Endothelial cell of umbilical vein (primary cell): ENCODE results near the gene CCL11. TPM values are rescaled to one million over a fixed set of nuclear protein-coding genes. Genes with fewer than 3 reads are reported as not detected.

Source experiments
- BruUV-seq: library from RNA; stranded (reverse); fragments of 400-500 nt; replicated peaks from 2 replicates; lab custom pipeline; 2021; lab: Mats Ljungman, UMichigan
- CTCF ChIA-PET: fragments of 300-600, 350-600 bp; sonication (Branson Sonifier 250); formaldehyde crosslinking; loops from one replicate; lab custom pipeline; 2021; ENCODE audit warnings: antibody characterized with exemption, inconsistent platforms; lab: Charles Lee
- POLR2A ChIA-PET: fragments of 300-600, 350-600 bp; sonication (Branson Sonifier 250); formaldehyde crosslinking; loops from one replicate; lab custom pipeline; 2021; ENCODE audit warnings: antibody characterized with exemption, inconsistent platforms; lab: Charles Lee
- DNase-seq: peaks from one replicate; pipeline ENCODE4 v3.0.0-alpha.2; 2011; ENCODE audit warnings: low read depth, low spot score
- FAIRE-seq: peaks from 2 replicates; lab custom pipeline; 2011; peaks lifted over from hg19 to GRCh38; lab: Jason Lieb, UNC
- H2AFZ ChIP-seq: 2 replicates; pipeline ENCODE4 v1.6.0; 2012; ENCODE audit warnings: low read depth, low read length, control low read depth, inconsistent platforms
- H3K27ac ChIP-seq: 2 replicates; pipeline ENCODE4 v1.5.1; 2011; ENCODE audit warnings: low read depth, mild to moderate bottlenecking, control low read depth, low read length, moderate library complexity; ENCODE audit not compliant: insufficient read depth
- H3K27me3 ChIP-seq, 2 experiments: 2 replicates each; pipeline versions ENCODE4 v1.6.0 to v1.6.1; 2011; ENCODE audit warnings: low read length in 2 of 2, mixed read lengths in 1 of 2; ENCODE audit not compliant: control insufficient read depth in 2 of 2, insufficient read depth in 2 of 2
- H3K36me3 ChIP-seq, 2 experiments: 2 replicates in 1 of 2; 3 replicates in 1 of 2; pipeline ENCODE4 v1.5.1; 2011; ENCODE audit warnings: low read length in 2 of 2, mild to moderate bottlenecking in 1 of 2, moderate library complexity in 1 of 2; ENCODE audit not compliant: control insufficient read depth in 2 of 2, insufficient read depth in 2 of 2; ENCODE audit errors: extremely low read depth in 1 of 2
- H3K4me1 ChIP-seq: 3 replicates; pipeline ENCODE4 v1.5.1; 2011; ENCODE audit warnings: mild to moderate bottlenecking, low read length; ENCODE audit not compliant: control insufficient read depth, insufficient read depth; ENCODE audit errors: extremely low read depth
- H3K4me2 ChIP-seq: 2 replicates; pipeline ENCODE4 v1.6.1; 2011; ENCODE audit warnings: low read length, control low read depth, mixed read lengths; ENCODE audit not compliant: insufficient read depth
- H3K4me3 ChIP-seq, 3 experiments: fragments of 200-600 bp in 1 of 3; sonication (generic), shearing (Covaris generic) in 1 of 3; replicated peaks in 1 of 3; 2 replicates each; pipeline ENCODE4 v1.5.1; 2011 to 2016; ENCODE audit warnings: control low read depth in 3 of 3, low read length in 3 of 3, mild to moderate bottlenecking in 2 of 3, inconsistent platforms in 1 of 3, low read depth in 1 of 3, moderate library complexity in 1 of 3; ENCODE audit not compliant: insufficient read depth in 1 of 3
- H3K79me2 ChIP-seq: 2 replicates; pipeline ENCODE4 v1.6.0; 2012; ENCODE audit warnings: low read length, inconsistent platforms; ENCODE audit not compliant: control insufficient read depth, insufficient read depth
- H3K9ac ChIP-seq: replicated peaks from 2 replicates; pipeline ENCODE3; 2011; ENCODE audit warnings: low read length, control low read depth; ENCODE audit not compliant: insufficient read depth; ENCODE audit errors: extremely low read depth
- H3K9me1 ChIP-seq: replicated peaks from 3 replicates; pipeline ENCODE4 v1.6.0; 2011; ENCODE audit warnings: mild to moderate bottlenecking, low read length; ENCODE audit not compliant: control insufficient read depth, insufficient read depth; ENCODE audit errors: extremely low read depth
- H3K9me3 ChIP-seq: replicated peaks from 2 replicates; pipeline ENCODE4 v1.5.1; 2012; ENCODE audit warnings: low read length, inconsistent platforms; ENCODE audit not compliant: control insufficient read depth, insufficient read depth
- H4K20me1 ChIP-seq: replicated peaks from 2 replicates; pipeline ENCODE3; 2011; ENCODE audit warnings: mild to moderate bottlenecking, low read length; ENCODE audit not compliant: control insufficient read depth, insufficient read depth; ENCODE audit errors: extremely low read depth
- CTCF ChIP-seq, 2 donors: IDR thresholded peaks; 1 replicate in 1 of 2; 2 replicates in 1 of 2; pipeline ENCODE4 v1.5.1; 2011; ENCODE audit warnings: low read length in 2 of 2, mild to moderate bottlenecking in 2 of 2, moderate library complexity in 2 of 2, control low read depth in 1 of 2, inconsistent platforms in 1 of 2, low read depth in 1 of 2; ENCODE audit not compliant: insufficient read depth in 1 of 2; ENCODE audit errors: extremely low read depth in 1 of 2
- EZH2 ChIP-seq: IDR thresholded peaks from 2 replicates; pipeline ENCODE4 v1.6.1; 2012; ENCODE audit warnings: borderline replicate concordance, low read depth, mild to moderate bottlenecking, moderate library complexity, low read length, inconsistent platforms; ENCODE audit not compliant: severe bottlenecking
- FOS ChIP-seq: IDR thresholded peaks from 2 replicates; pipeline ENCODE4 v1.6.1; 2011; ENCODE audit warnings: mild to moderate bottlenecking, low read length, moderate library complexity, borderline replicate concordance; ENCODE audit not compliant: insufficient read depth
- GATA2 ChIP-seq: IDR thresholded peaks from 2 replicates; pipeline ENCODE4 v1.7.0; 2011; ENCODE audit warnings: low read depth, mild to moderate bottlenecking, moderate library complexity, mixed read lengths, low read length; ENCODE audit not compliant: insufficient read length, insufficient read depth
- JUN ChIP-seq: IDR thresholded peaks from 2 replicates; pipeline ENCODE4 v1.6.1; 2011; ENCODE audit warnings: borderline replicate concordance, low read depth; ENCODE audit not compliant: insufficient read length, insufficient read depth
- MAX ChIP-seq: IDR thresholded peaks from 2 replicates; pipeline ENCODE4 v1.6.1; 2011; ENCODE audit not compliant: insufficient read depth, insufficient read length
- MYC ChIP-seq: IDR thresholded peaks from one replicate; pipeline ENCODE4 v1.6.1; 2011; ENCODE audit warnings: mild to moderate bottlenecking, low read depth, low read length
- POLR2A ChIP-seq: IDR thresholded peaks from 2 replicates; pipeline ENCODE4 v1.6.1; 2012; ENCODE audit warnings: low read depth, mild to moderate bottlenecking, control low read depth, low read length
- POLR2AphosphoS5 ChIP-seq: IDR thresholded peaks from 2 replicates; pipeline ENCODE4 v1.6.1; 2012; ENCODE audit warnings: low read depth, mild to moderate bottlenecking, control low read depth, low read length, moderate library complexity; ENCODE audit not compliant: insufficient read depth
- dilution Hi-C: fragments of 300-500 bp; cut with MboI; formaldehyde crosslinking; loops from one replicate; pipeline ENCODE4 v1.15.0; 2019; ENCODE audit warnings: low sequenced_read_pairs; ENCODE audit not compliant: extremely low pct_ligation_motif_present
- intact Hi-C: fragments of 100-400 bp; cut with micrococcal nuclease; formaldehyde crosslinking; loops from one replicate; pipeline ENCODE4 v1.10.0; 2022
- polyA plus RNA-seq, 4 experiments: library from polyadenylated mRNA; depleted of rRNA in 3 of 4; stranded (reverse) in 3 of 4; unstranded in 1 of 4; fragments of >200 nt; gene quantifications; 2 replicates each; pipeline versions ENCODE4 v1.2.1 to v1.2.3, GENCODE V29; 2011 to 2012; ENCODE audit warnings: missing spikeins in 1 of 4
- total RNA-seq: library from RNA; stranded (reverse); gene quantifications from 2 replicates; pipeline ENCODE4 v1.2.3, GENCODE V29; 2021

The CCL11 gene
- total and polyA plus RNA-seq, 2 donors (not counting 3 experiments of a cell fraction or from before 2014, with no cell fraction given), result not detected

- dilution Hi-C loops, result loop anchor here (25.0 kb wide), 1 partner anchor 102 kb away; no protein-coding TSS in a partner anchor
- H3K4me2 ChIP-seq, result no peak overlapping the region
Measured at GRCh38 chr17:34314279-34314678, 28.7 kb downstream of the CCL11 start.

More at GRCh38 chr17:34314279-34314678, 28.7 kb downstream of the CCL11 start:
- no peaks in the 10 kb centered on the region for H3K4me1 ChIP-seq
- no peak overlapping the region for H3K4me3 ChIP-seq
- ChIA-PET CTCF (interaction anchor here (8.7 kb wide), 1 partner anchor 112 kb away, joined by 202 read pairs; no protein-coding TSS in a partner anchor), POLR2A (no interaction called here)
- H3K79me2 ChIP-seq, result no peaks in the 10 kb centered on the region
- no peaks in the 10 kb centered on the region for H3K9me3 ChIP-seq
- H2AFZ ChIP-seq, result no peak overlapping the region
- intact Hi-C loops, result loop anchor here (1.0 kb wide), 1 partner anchor 13 kb away; no protein-coding TSS in a partner anchor
- peaks cover 19 to 22% of the 10 kb centered on the region in 2 experiments for H3K27me3 ChIP-seq
- no peaks in the 10 kb centered on the region for H4K20me1 ChIP-seq
- H3K9me1 ChIP-seq, result no peaks in the 10 kb centered on the region
- FAIRE-seq (no peak), DNase-seq (peak; percentile 26)
- TF ChIP-seq MYC (no peak), FOS (no peak), GATA2 (no peak), EZH2 (no peak), POLR2AphosphoS5 (no peak), MAX (no peak), POLR2A (no peak), CTCF (IDR thresholded peaks at IDR 0.05; ENCODE audit: extremely low read depth in 1 of 2, insufficient read depth in 1 of 2, low read depth in 1 of 2, low read length in 2 of 2) (no peak), JUN (no peak)
- no TSS peak for BruUV-seq
- H3K36me3 ChIP-seq, result no peaks in the 10 kb centered on the region
- no peak overlapping the region for H3K27ac ChIP-seq
- no peak overlapping the region for H3K9ac ChIP-seq
